Activated CD4-positive, alpha-beta T cell treated with anti-CD3 and anti-CD28 coated beads, Interleukin-2, amount 50 U/mL, for 1 hour (primary cell): Measurements from ENCODE around the gene HOXB1.
"Not testable (repeated sequence)": the region's sequence is repeated elsewhere in the genome, so short reads cannot be mapped to it uniquely, and the experiment has no call there.

Experiments
- DNase-seq: peaks from one replicate; pipeline ENCODE4 v3.0.0-alpha.2; 2020

The HOXB1 gene

DNA sequence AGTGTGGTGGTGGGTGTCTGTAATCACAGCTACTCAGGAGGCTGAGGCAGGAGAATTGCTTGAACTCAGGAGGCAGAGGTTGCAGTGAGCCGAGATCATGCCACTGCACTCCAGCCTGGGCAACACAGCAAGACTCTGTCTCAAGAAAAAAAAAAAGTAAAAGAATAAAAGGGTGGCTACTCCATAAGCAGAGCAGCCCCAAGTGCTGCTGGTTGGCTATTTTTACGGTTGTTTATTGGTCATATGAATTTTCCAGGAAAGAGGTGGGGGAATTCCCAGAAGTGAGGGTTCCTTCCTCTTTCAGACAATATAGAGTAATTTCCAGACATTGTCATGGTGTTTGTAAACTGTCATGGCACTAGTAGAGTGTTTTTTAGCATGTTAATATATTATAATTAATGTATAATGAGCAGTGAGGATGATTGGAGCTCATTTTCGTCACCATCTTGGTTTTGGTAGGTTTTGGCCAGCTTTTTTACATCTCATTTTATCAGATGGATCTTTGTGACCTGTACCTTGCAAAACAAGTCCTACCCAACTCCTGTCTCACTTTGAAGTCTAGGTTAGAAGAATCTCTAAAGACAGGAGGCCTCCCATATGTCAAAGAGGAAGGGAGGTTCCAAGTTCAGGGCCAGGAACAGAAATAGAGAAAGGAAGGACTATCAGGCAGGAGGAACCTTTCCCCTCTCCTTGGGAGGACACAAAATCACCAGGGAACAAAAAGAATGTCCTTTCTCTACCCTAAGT lies 39.1 kb downstream of the HOXB1 start:
- no peak for DNase-seq

DNA sequence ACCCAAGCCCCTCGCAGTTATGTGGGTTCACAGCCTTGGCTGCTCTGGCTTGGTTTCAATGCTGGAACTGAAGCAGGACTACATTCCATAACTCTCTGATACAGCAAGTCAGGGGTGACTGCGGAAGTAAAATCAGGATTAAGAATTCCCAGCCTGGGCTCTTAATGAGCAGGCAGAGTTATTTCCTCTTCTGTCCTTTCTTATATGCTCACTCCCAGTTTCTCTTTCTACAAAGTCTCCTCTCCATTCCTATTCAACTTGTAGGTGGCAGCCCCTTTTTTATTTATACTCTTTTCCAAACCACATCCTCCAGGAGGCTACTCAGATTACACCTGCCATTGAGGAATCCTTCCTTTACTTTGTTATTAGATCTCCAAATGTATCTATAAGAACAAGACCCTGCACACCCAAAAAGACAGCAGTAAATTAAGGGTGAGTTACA lies 40.3 kb downstream of the HOXB1 start:
- no peak for DNase-seq

DNA sequence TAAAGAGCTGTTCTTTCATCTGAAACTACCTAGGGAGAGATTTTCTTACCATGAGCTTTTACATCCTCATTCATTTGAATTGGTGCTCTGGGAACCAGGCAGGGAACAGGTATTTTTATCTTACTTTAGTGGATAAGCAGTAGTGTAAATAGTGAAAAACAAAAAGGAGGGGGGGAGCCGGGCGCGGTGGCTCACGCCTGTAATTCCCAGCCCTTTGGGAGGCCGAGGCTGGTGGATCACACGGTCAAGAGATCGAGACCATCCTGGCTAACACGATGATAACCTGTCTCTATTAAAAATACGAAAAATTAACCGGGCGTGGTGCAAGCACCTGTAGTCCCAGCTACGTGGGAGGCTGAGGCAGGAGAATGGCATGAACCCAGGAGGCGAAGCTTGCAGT lies 41.0 kb downstream of the HOXB1 start:
- no peak for DNase-seq

DNA sequence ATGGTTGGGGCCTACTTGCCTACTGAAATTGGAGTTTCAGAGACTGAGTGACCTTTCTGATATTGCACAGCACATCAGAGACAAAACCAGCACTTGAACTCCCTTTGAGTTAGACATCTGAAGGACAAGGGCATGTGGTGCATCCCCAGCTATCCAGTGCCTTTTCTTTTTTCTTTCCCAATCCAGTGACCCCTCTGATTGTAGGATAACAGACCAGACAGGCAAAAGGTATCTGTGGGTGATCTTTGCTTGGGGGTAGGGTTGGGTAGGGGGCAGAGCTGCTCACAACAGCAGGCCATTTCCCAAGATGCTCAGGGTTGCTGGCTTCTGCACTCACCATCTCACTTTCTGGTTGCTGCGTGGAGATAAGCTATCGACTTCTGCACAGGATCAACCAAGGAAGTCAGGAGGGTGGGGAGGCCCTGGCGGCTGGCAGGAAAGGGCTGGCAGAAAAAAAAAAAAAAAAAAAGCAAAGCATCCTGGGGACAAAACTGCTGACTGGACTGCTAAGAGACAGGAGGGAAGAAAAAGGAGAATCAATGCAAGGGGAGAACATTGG lies 42.2 kb downstream of the HOXB1 start:
- no peak for DNase-seq

DNA sequence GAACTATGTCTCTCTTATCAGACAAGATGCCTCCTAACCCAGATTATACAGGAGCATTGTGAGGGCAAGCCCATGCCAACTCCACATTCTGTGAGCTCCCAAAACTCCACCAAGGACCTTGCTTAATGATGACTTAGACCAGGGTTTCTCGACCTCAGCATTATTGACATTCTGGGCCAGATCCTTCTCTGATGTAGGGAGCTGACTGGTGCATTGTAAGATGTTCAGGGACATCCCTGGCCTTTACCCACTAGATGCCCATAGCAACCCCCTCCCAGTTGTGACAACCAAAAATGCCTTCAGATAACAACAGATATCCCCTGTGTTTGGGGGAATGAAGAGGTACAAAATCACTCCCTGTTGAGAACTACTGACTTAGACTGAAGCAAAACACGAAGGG lies 43.6 kb downstream of the HOXB1 start:
- DNase-seq = no peak

DNA sequence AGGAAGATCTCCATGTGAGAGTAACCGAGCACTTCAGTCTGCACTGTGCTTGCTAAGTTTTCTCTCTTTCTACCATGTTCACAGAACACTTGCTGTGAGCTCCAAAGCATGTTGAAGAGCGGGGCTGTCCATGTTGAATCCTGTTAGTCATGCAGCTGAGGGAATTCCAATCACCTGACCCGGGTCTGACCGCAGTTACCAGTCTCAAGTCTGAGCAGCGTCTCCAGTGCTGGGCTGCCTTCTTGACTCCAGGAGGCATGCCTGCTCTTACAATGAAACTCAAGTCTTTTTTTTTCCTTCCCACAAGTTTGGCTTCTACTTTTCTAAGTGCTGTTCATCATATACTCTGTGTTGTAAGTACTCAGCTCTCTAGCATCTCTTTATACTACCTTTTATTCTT lies 44.3 kb downstream of the HOXB1 start:
- DNase-seq = no peak

DNA sequence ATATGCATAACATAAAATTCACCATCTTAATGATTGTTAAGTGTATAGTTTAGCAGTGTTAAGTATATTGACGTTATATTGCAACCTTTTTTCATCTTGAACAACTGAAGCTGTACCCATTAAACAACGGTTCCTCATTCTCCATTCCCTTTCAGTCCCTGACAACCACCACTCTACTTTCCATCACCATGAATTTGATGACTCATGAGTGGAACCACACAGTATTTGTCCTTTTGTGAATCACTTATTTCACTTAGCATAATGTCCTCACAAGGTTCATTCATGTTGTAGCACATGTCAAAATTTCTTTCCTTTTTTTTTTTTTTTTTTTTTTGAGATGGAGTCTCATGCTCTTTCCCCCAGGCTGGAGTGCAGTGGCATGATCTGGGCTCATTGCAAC lies 46.0 kb downstream of the HOXB1 start:
- no peak for DNase-seq

DNA sequence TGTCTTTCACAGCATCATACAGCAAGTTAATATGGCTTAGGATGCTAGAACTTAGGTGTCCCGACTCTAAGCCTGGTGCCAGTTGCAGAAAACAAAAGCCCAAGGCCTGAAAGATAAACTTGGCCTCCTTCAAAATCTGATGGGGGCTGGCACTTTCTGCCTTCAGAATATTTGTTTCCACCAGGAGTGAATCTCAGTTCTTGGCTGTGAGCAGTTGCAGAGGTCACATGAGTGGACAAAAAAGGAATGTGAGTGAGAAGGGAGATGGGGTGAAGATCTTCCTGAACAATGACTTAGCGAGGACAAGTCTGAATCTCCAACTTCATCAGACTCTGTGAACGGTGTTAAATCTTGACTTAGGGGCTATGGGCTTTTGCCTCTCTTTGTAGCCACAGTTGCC lies 46.6 kb downstream of the HOXB1 start:
- DNase-seq = no peak

DNA sequence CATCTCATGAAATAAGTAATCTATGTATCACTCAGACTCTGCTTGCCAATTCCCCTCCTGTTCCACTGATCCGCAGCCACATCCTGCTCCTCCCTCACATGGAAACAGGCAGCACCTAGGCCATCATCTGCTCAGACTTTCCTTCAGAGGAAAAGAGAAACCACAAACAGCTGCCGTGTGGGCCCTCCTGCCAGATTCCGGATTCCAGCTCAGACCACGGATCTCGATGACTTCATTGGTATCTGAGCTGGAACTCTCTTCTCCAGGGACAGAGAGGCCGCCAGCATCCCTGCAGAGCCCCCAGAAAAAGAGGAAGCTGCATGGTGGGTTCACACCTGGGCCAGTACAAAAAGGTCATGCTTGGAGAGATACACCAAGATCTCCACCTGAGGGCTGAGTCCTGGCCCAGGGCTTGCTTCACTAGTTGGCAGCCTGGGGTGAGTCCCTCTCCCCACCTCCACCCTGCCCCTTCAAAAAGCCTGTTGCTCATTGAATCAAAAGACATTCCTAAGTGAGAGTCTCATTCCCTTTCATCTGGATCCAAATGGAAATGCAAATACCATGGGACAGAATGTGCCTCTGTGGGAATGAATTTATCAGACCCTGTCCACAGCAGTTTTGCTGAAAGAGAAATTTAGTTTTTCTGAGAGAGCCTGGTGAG lies 47.2 kb downstream of the HOXB1 start:
- peak; percentile 17 for DNase-seq

DNA sequence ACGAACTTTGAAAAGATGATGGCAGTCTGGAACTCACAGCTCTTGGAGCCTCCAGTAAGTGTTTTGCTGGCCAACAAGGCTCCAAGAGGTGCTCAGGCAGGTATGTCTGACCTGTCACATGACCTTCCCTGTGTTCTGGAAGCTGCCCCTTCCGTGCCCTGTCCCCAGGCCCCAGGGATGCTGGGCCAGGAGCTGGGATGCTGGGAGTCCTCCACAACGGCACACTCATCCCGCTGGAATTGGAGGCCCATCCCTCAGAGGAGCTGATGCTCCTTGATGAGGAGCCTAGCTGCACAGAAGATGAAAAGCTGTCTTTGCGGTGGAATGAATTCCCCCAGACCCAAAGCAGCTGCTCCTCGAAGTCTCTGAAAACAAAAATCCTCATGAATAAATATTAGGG lies 47.8 kb downstream of the HOXB1 start:
- DNase-seq = no peak

DNA sequence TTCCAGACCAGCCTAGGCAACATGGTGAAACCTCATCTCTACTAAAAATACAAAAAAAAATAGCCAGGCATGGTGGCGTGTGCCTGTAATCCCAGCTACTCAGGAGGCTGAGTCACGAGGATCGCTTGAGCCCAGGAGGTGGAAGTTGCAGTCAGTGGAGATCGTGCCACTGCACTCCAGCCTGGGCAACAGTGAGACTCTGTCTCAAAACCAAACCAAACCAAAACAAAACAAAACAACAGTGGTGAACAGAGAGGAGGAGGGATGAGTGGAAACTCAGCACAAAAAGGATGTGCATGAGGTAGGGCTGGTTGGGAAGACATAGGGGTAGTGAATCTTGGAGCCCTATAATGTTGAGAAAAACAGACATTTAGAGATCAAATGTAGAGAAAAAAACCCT lies 48.5 kb downstream of the HOXB1 start:
- DNase-seq = not testable (repeated sequence)

DNA sequence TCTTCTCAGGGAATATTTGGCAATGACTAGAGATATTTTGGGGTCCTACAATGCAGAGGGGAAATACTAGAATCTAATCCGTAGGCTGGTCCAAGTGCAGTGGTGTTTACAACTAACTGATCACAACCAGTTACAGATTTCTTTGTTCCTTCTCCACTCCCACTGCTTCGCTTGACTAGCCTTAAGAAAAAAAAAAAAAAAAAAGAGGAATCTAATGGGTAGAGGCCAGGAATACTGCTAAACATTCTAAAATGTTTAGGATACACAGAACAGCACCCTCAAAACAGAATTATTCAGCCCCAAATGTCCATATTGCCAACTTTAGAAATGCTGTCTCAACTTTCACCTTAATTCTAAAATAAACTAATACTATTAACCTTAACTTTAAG lies 51.8 kb downstream of the HOXB1 start:
- DNase-seq = no peak
